IMR-90 (cell line): Measurements from ENCODE around the gene EMP1. TPM values are rescaled to one million over a fixed set of nuclear protein-coding genes. Genes with fewer than 3 reads are reported as not detected.

Experiments used
- ATAC-seq: fragments of 200-7000 bp; cut with Tn5 transposase; 2 replicates; pipeline ENCODE4 v1.9.1; 2020; ENCODE audit warnings: low read depth, mild to moderate bottlenecking, moderate library complexity
- Bru-seq: library from RNA; stranded (reverse); fragments of 400-500 nt; gene quantifications from one replicate; lab custom pipeline; 2021; lab: Mats Ljungman, UMichigan
- BruChase-seq, 2 experiments: library from RNA; stranded (reverse); fragments of 400-500 nt; gene quantifications; one replicate each; lab custom pipeline; 2021; lab: Mats Ljungman, UMichigan
- BruUV-seq: library from RNA; stranded (reverse); fragments of 400-500 nt; replicated peaks from 2 replicates; lab custom pipeline; 2021; lab: Mats Ljungman, UMichigan
- CTCF ChIA-PET: fragments of 300-600 bp; formaldehyde crosslinking; extraction: SDS; loops from one replicate; lab custom pipeline; 2021; ENCODE audit warnings: antibody characterized with exemption; lab: Yijun Ruan, JAX
- POLR2A ChIA-PET: fragments of 300-600 bp; sonication (Branson Sonifier 250); formaldehyde crosslinking; loops from one replicate; lab custom pipeline; 2022; ENCODE audit warnings: antibody characterized with exemption; ENCODE audit not compliant: unreplicated experiment; lab: Charles Lee
- DNase-seq: peaks from one replicate; pipeline ENCODE4 v3.0.0; 2013
- H2AFZ ChIP-seq: replicated peaks from 2 replicates; pipeline ENCODE3; 2013; ENCODE audit warnings: low read length, mild to moderate bottlenecking; ENCODE audit not compliant: poor library complexity
- H2AK5ac ChIP-seq: 2 replicates; pipeline ENCODE4 v1.6.1; 2013; ENCODE audit warnings: low read depth, low read length, inconsistent platforms
- H2AK9ac ChIP-seq: replicated peaks from 2 replicates; pipeline ENCODE3; 2013; ENCODE audit warnings: mild to moderate bottlenecking, low read depth, low read length, moderate library complexity; ENCODE audit not compliant: poor library complexity
- H2BK120ac ChIP-seq: 2 replicates; pipeline ENCODE4 v1.6.1; 2013; ENCODE audit warnings: low read depth, low read length, inconsistent platforms
- H2BK15ac ChIP-seq: 3 replicates; pipeline ENCODE4 v1.6.1; 2013; ENCODE audit warnings: low read depth, low read length, inconsistent platforms
- H2BK20ac ChIP-seq: 2 replicates; pipeline ENCODE4 v1.6.1; 2013; ENCODE audit warnings: low read depth, mild to moderate bottlenecking, inconsistent platforms, low read length, moderate library complexity
- H2BK5ac ChIP-seq: 2 replicates; pipeline ENCODE4 v1.6.1; 2013; ENCODE audit warnings: mild to moderate bottlenecking, low read depth, low read length, inconsistent platforms; ENCODE audit not compliant: poor library complexity, severe bottlenecking
- H3K14ac ChIP-seq: replicated peaks from 2 replicates; pipeline ENCODE4 v1.6.1; 2013; ENCODE audit warnings: low read depth, low read length, inconsistent platforms
- H3K18ac ChIP-seq: 2 replicates; pipeline ENCODE4 v1.6.1; 2013; ENCODE audit warnings: low read depth, low read length, control low read depth
- H3K23ac ChIP-seq: 2 replicates; pipeline ENCODE4 v1.6.1; 2013; ENCODE audit warnings: low read depth, low read length, inconsistent platforms
- H3K27ac ChIP-seq: 2 replicates; pipeline ENCODE4 v1.5.1; 2013; ENCODE audit warnings: mild to moderate bottlenecking, control low read depth, low read length; ENCODE audit not compliant: insufficient read depth
- H3K27me3 ChIP-seq: 2 replicates; pipeline ENCODE4 v1.6.1; 2013; ENCODE audit warnings: low read length; ENCODE audit not compliant: control insufficient read depth, insufficient read depth
- H3K36me3 ChIP-seq: 2 replicates; pipeline ENCODE4 v1.6.1; 2013; ENCODE audit warnings: low read length, mixed read lengths; ENCODE audit not compliant: control insufficient read depth, insufficient read depth
- H3K4ac ChIP-seq: 2 replicates; pipeline ENCODE4 v1.6.1; 2013; ENCODE audit warnings: low read depth, low read length, inconsistent platforms
- H3K4me1 ChIP-seq: 2 replicates; pipeline ENCODE4 v1.6.1; 2013; ENCODE audit warnings: low read length, mixed read lengths; ENCODE audit not compliant: control insufficient read depth, insufficient read depth
- H3K4me2 ChIP-seq: 2 replicates; pipeline ENCODE4 v1.6.1; 2013; ENCODE audit warnings: low read depth, mild to moderate bottlenecking, control low read depth, low read length, moderate library complexity
- H3K4me3 ChIP-seq: 2 replicates; pipeline ENCODE4 v1.5.1; 2013; ENCODE audit warnings: low read depth, mild to moderate bottlenecking, control low read depth, low read length, moderate library complexity; ENCODE audit not compliant: insufficient read depth
- H3K56ac ChIP-seq: 2 replicates; pipeline ENCODE4 v1.6.1; 2013; ENCODE audit warnings: low read length, inconsistent platforms; ENCODE audit not compliant: insufficient read depth; ENCODE audit errors: extremely low read depth
- H3K79me1 ChIP-seq, 2 experiments: 2 replicates each; pipeline ENCODE4 v1.6.1; 2013; ENCODE audit warnings: low read length in 2 of 2, inconsistent platforms in 1 of 2, low read depth in 1 of 2
- H3K9ac ChIP-seq: 2 replicates; pipeline ENCODE4 v1.6.1; 2013; ENCODE audit warnings: low read depth, low read length, control low read depth
- H3K9me1 ChIP-seq: 2 replicates; pipeline ENCODE4 v1.6.1; 2013; ENCODE audit warnings: low read length, inconsistent platforms; ENCODE audit not compliant: insufficient read depth
- H3K9me3 ChIP-seq: 2 replicates; pipeline ENCODE4 v1.6.1; 2013; ENCODE audit warnings: low read length; ENCODE audit not compliant: control insufficient read depth, insufficient read depth
- H4K20me1 ChIP-seq: 2 replicates; pipeline ENCODE4 v1.6.1; 2013; ENCODE audit warnings: low read length, inconsistent platforms; ENCODE audit not compliant: insufficient read depth
- H4K5ac ChIP-seq: 2 replicates; pipeline ENCODE4 v1.6.1; 2013; ENCODE audit warnings: mild to moderate bottlenecking, low read depth, low read length, control low read depth
- H4K8ac ChIP-seq, 2 experiments: 2 replicates each; pipeline ENCODE4 v1.6.1; 2013; ENCODE audit warnings: low read depth in 2 of 2, low read length in 2 of 2, control low read depth in 1 of 2, inconsistent platforms in 1 of 2
- H4K91ac ChIP-seq: 2 replicates; pipeline ENCODE4 v1.6.1; 2013; ENCODE audit warnings: low read depth, low read length, inconsistent platforms; ENCODE audit not compliant: insufficient read depth
- BHLHE40 ChIP-seq: fragments of 150-350 bp; IDR thresholded peaks from 2 replicates; pipeline ENCODE4 v1.6.1; 2016; ENCODE audit warnings: mild to moderate bottlenecking, low read depth, low read length
- FOS ChIP-seq: fragments of 150-350 bp; IDR thresholded peaks from 2 replicates; pipeline ENCODE4 v1.6.1; 2016; ENCODE audit warnings: low read depth, low read length
- MAFK ChIP-seq: IDR thresholded peaks from 2 replicates; pipeline ENCODE4 v1.6.1; 2012; ENCODE audit warnings: low read depth, low read length, improper control_type of control experiment
- MAZ ChIP-seq: IDR thresholded peaks from 2 replicates; pipeline ENCODE4 v1.6.1; 2012; ENCODE audit warnings: low read depth, mild to moderate bottlenecking, low read length, improper control_type of control experiment, moderate library complexity, borderline replicate concordance
- MXI1 ChIP-seq: IDR thresholded peaks from 2 replicates; pipeline ENCODE4 v1.6.1; 2012; ENCODE audit warnings: low read depth, mild to moderate bottlenecking, low read length, moderate library complexity, borderline replicate concordance
- NFE2L2 ChIP-seq: fragments of 150-350 bp; IDR thresholded peaks from 2 replicates; pipeline ENCODE4 v1.6.1; 2016; ENCODE audit warnings: low read depth, mild to moderate bottlenecking, low read length
- POLR2A ChIP-seq: IDR thresholded peaks from 2 replicates; pipeline ENCODE4 v1.6.1; 2012; ENCODE audit warnings: mild to moderate bottlenecking, low read depth, low read length
- RAD21 ChIP-seq: IDR thresholded peaks from 2 replicates; pipeline ENCODE4 v1.6.1; 2012; ENCODE audit warnings: low read length, improper control_type of control experiment
- RCOR1 ChIP-seq: IDR thresholded peaks from 2 replicates; pipeline ENCODE4 v1.6.1; 2012; ENCODE audit warnings: mild to moderate bottlenecking, low read length, improper control_type of control experiment; ENCODE audit not compliant: insufficient replicate concordance
- RFX5 ChIP-seq: IDR thresholded peaks from 2 replicates; pipeline ENCODE4 v1.8.0; 2012; ENCODE audit warnings: low read depth, mild to moderate bottlenecking, low read length, moderate library complexity
- SMC3 ChIP-seq: fragments of 150-350 bp; IDR thresholded peaks from 2 replicates; pipeline ENCODE4 v1.6.1; 2016; ENCODE audit warnings: low read depth, mild to moderate bottlenecking, antibody characterized with exemption, low read length, moderate library complexity
- WGBS, 2 experiments: methylation state at CpG; one replicate each; pipeline versions ENCODE4 v1.1.5 to v1.1.7; 2013; ENCODE audit warnings: missing lambda C conversion rate in 2 of 2; ENCODE audit not compliant: insufficient read length in 1 of 2; ENCODE audit errors: extremely low coverage in 2 of 2; 5-methylcytosine and 5-hydroxymethylcytosine counted together
- dilution Hi-C: fragments of 300-500 bp; cut with HindIII; formaldehyde crosslinking; loops from one replicate; pipeline ENCODE4 v1.14.3; 2018; ENCODE audit warnings: low sequenced_read_pairs; ENCODE audit not compliant: unreplicated experiment
- in situ Hi-C: fragments of 300-500 bp; cut with MboI; formaldehyde crosslinking; loops from 3 replicates; pipeline ENCODE4 v1.14.3; 2019; ENCODE audit warnings: low sequenced_read_pairs, inconsistent platforms, mixed read lengths
- intact Hi-C: fragments of 100-400 bp; cut with micrococcal nuclease; formaldehyde crosslinking; loops from 2 replicates; pipeline ENCODE4 v1.10.0; 2022
- long read RNA-seq: library from polyadenylated mRNA; unstranded; transcript quantifications from one replicate; pipeline ENCODE4 v2.0.0, GENCODE V29; 2021; ENCODE audit not compliant: unreplicated experiment
- polyA plus RNA-seq, 3 experiments: library from polyadenylated mRNA; depleted of rRNA; stranded (reverse); fragments of >200 nt; gene quantifications; 2 replicates each; pipeline ENCODE4 v1.2.3, GENCODE V29; 2012; ENCODE audit warnings: low replicate concordance in 1 of 3
- total RNA-seq: library from RNA; depleted of rRNA; stranded (reverse); fragments of >200 nt; gene quantifications from 2 replicates; pipeline ENCODE4 v1.2.3, GENCODE V29; 2012; rRNA removed
- TF ChIP-seq, protein P1 (sequence below): fragments of 150-350 bp; IDR thresholded peaks from 2 replicates; pipeline ENCODE4 v1.6.1; 2017; ENCODE audit warnings: mild to moderate bottlenecking, antibody characterized with exemption, low read length, low read depth

EMP1 gene, protein sequence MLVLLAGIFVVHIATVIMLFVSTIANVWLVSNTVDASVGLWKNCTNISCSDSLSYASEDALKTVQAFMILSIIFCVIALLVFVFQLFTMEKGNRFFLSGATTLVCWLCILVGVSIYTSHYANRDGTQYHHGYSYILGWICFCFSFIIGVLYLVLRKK
- total RNA-seq: 137 and 570 TPM in 2 replicates
- 106 and 201 TPM in 2 replicates for polyA plus RNA-seq (2012; rRNA removed)
- 69.6 and 82.0 TPM in 2 replicates for polyA plus RNA-seq (2012; cell fraction: cytosol; rRNA removed)
- 81.8 and 230 TPM in 2 replicates for polyA plus RNA-seq (2012; cell fraction: nucleus; rRNA removed; ENCODE audit: low replicate concordance)
- Bru-seq, nascent RNA: percentile 97 among the genes with signal in this experiment
- BruChase-seq, experiment 1, labeled RNA remaining after a 6-hour chase: percentile 96 among the genes with signal in this experiment
- BruChase-seq, experiment 2, labeled RNA remaining after a 2-hour chase: percentile 94 among the genes with signal in this experiment
- long read RNA-seq, full-length matches to known transcripts: 71 of 104 reads
- long read RNA-seq, partial matches to known transcripts: 4 of 104 reads
- long read RNA-seq, other reads (novel, unspliced or antisense): 29 of 104 reads

DNA sequence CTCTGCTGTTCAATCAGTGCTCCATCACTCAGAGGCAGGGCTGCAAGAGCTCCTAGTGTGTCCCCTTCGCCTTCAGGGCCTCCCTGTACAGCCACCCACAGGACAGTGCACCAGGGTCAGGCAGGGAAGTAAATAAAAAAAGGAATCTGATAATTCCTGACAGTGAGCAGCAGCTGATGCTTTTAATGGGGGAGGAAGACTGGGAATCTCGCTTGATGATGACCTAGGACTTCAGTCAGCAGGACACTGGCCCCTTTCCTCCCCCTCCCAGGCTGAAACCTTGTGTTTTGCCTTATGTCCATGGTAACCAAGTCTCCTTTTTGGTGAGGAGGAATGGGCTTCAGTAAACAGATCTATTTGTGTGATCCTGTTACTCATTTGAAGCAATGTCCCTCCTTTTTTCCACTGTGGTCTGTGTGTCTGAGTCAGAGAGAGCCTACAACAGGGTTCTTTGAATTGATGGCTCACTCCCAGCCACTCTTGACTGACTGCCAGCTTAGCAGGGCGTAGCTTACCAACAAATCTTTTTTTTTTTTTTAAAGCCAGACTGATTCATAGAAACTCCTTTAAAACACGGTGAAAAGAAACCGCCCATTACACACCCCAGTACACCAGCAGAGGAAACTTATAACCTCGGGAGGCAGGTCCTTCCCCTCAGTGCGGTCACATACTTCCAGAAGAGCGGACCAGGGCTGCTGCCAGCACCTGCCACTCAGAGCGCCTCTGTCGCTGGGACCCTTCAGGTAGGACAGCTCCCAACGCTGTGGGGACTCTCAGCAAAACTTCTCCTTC is at the start of gene EMP1:
EMP1 (plus strand) TSS at position 597 of the 792 bp plus-strand sequence. CDS start 14,785 bp downstream, outside the sequence.
- WGBS, 2 experiments: 0% methylated on average over 1 of the region's 11 CpGs; no CpG with 5 or more reads in 1 of the 2 experiments
- peak within 1 kb of the TSS; percentile 78 for H4K91ac ChIP-seq
- peak; percentile 70 for ATAC-seq
- H3K9ac ChIP-seq: peak within 1 kb of the TSS; percentile 89
- H3K79me1 ChIP-seq: peaks cover 0 to 33% of the 10 kb centered on the region in 2 experiments; a peak in 3 of 4 replicates
- peak within 1 kb of the TSS; percentile 58 for H2AFZ ChIP-seq
- H4K5ac ChIP-seq: peak within 1 kb of the TSS; percentile 28
- peak within 1 kb of the TSS; percentile 96 for H3K56ac ChIP-seq
- peak within 1 kb of the TSS; percentile 91 for H2BK5ac ChIP-seq
- H3K18ac ChIP-seq: peak within 1 kb of the TSS; percentile 64
- H3K36me3 ChIP-seq: no peaks in the 10 kb centered on the region
- peak within 1 kb of the TSS; percentile 99 for H3K23ac ChIP-seq
- BruUV-seq: no TSS peak
- peak within 1 kb of the TSS; percentile 94 for H3K27ac ChIP-seq
- H2AK5ac ChIP-seq: peak within 1 kb of the TSS; percentile 79
- intact Hi-C loops: loop anchor here (1.0 to 10.0 kb wide), 2 partner anchors 98 to 472 kb away; no protein-coding TSS in a partner anchor
- peak within 1 kb of the TSS; percentile 83 for H2BK20ac ChIP-seq
- H3K4me3 ChIP-seq: peak within 1 kb of the TSS; percentile 73
- peaks cover 8% of the 10 kb centered on the region for H4K20me1 ChIP-seq
- H3K4ac ChIP-seq: peak within 1 kb of the TSS; percentile 88
- POLR2A ChIA-PET: interaction anchor here (0.6 to 1.0 kb wide), 14 partner anchors 10 to 809 kb away, joined by 3 to 11 read pairs (median 4); no protein-coding TSS in a partner anchor
- H2BK120ac ChIP-seq: peak within 1 kb of the TSS; percentile 87
- CTCF ChIA-PET: interaction anchor here (0.6 to 1.7 kb wide), 5 partner anchors 16 to 172 kb away, joined by 3 to 6 read pairs (median 4); no protein-coding TSS in a partner anchor
- H3K9me1 ChIP-seq: peaks cover 19% of the 10 kb centered on the region
- in situ Hi-C loops: no loop called here
- dilution Hi-C loops: no loop called here
- H2AK9ac ChIP-seq: peak within 1 kb of the TSS; percentile 71
- DNase-seq: peak; percentile 100
- peak within 1 kb of the TSS; percentile 95 for H2BK15ac ChIP-seq
- H3K27me3 ChIP-seq: no peaks in the 10 kb centered on the region
- peak within 1 kb of the TSS; percentile 81 to 83; a peak in 3 of 4 replicates for H4K8ac ChIP-seq
- peak within 1 kb of the TSS; percentile 79 for H3K4me2 ChIP-seq
- no peaks in the 10 kb centered on the region for H3K9me3 ChIP-seq
- peaks cover 20% of the 10 kb centered on the region for H3K4me1 ChIP-seq
- H3K14ac ChIP-seq: peak within 1 kb of the TSS; percentile 99
- TF ChIP-seq BHLHE40 (peak; percentile 48), MXI1 (no peak), FOS (peak; percentile 77), MAFK (no peak), RAD21 (0 out of 2 replicates have a peak, but pooled peaks have one; percentile 3), NFE2L2 (no peak), MAZ (peak; percentile 75; the same call in 1 of the 2 replicates), RCOR1 (peak; percentile 69), RFX5 (no peak), SMC3 (peak; percentile 20; the same call in 1 of the 2 replicates), POLR2A (peak; percentile 99)
- TF ChIP-seq, protein P1, sequence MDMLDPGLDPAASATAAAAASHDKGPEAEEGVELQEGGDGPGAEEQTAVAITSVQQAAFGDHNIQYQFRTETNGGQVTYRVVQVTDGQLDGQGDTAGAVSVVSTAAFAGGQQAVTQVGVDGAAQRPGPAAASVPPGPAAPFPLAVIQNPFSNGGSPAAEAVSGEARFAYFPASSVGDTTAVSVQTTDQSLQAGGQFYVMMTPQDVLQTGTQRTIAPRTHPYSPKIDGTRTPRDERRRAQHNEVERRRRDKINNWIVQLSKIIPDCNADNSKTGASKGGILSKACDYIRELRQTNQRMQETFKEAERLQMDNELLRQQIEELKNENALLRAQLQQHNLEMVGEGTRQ: no peak; the same call in 1 of the 2 replicates
